Left lung (tissue), 10 donors: Measurements from ENCODE around the gene NKX6-2. TPM values are rescaled to one million over a fixed set of nuclear protein-coding genes. Genes with fewer than 3 reads are reported as not detected.

Experiments used
- ATAC-seq: fragments of 200-7000 bp; cut with Tn5 transposase; one replicate; pipeline ENCODE4 v1.9.1; 2020; ENCODE audit warnings: moderate library complexity
- DNase-seq, 4 donors: peaks; one replicate each; pipeline ENCODE4 v3.0.0-alpha.2; 2013 to 2020
- H3K27ac ChIP-seq, 2 donors: fragments of 200-600 bp; sonication (generic) in 1 of 2; one replicate each; pipeline versions ENCODE4 v1.5.0 to v1.8.0; 2020 to 2021
- H3K27me3 ChIP-seq, 2 donors: fragments of 200-600 bp; sonication (generic) in 1 of 2; one replicate each; pipeline versions ENCODE4 v1.5.0 to v1.8.0; 2020 to 2021
- H3K36me3 ChIP-seq, 2 donors: fragments of 200-600 bp; sonication (generic) in 1 of 2; one replicate each; pipeline versions ENCODE4 v1.5.0 to v1.8.0; 2020 to 2021
- H3K4me1 ChIP-seq, 2 donors: fragments of 200-600 bp; one replicate each; pipeline ENCODE4 v1.8.0; 2021
- H3K4me3 ChIP-seq, 2 donors: fragments of 200-600 bp; sonication (generic) in 1 of 2; one replicate each; pipeline versions ENCODE4 v1.5.0 to v1.8.0; 2020 to 2021; ENCODE audit warnings: mild to moderate bottlenecking in 1 of 2
- H3K9me3 ChIP-seq, 2 donors: fragments of 200-600 bp; sonication (generic) in 1 of 2; one replicate each; pipeline versions ENCODE4 v1.5.0 to v1.8.0; 2020 to 2021
- intact Hi-C, 2 donors: fragments of 100-400 bp; cut with DNase I; formaldehyde crosslinking; loops; one replicate each; pipeline versions ENCODE4 v1.11.2 to v1.14.2; 2022
- polyA plus RNA-seq, 6 donors: library from polyadenylated mRNA; unstranded; fragments of 120-200 nt; gene quantifications; one replicate each; pipeline ENCODE4 v1.2.1, GENCODE V29; 2013; ENCODE audit not compliant: insufficient read length in 6 of 6
- total RNA-seq, 2 donors: library from RNA; stranded (reverse); fragmentation: NEBNext Ultra II Directional; extraction: Animal tissue kit (Norgen Biotek cat#: 25700); gene quantifications; one replicate each; pipeline ENCODE4 v1.2.1, GENCODE V29; 2021
- TF ChIP-seq, protein P1 (sequence below), 2 donors: fragments of 200-600 bp; sonication (generic) in 1 of 2; IDR thresholded peaks; one replicate each; pipeline versions ENCODE4 v1.5.0 to v1.8.0; 2021; ENCODE audit warnings: antibody characterized with exemption in 2 of 2
- donor health status: DM: no; HTN: yes; CAD: no.
- donor health status: DM: no; HTN: no; CAD: no.

NKX6-2 gene
- total and polyA plus RNA-seq, 8 donors, result 4.5 to 6.5 (median 6.1) TPM; not detected in 2

DNA sequence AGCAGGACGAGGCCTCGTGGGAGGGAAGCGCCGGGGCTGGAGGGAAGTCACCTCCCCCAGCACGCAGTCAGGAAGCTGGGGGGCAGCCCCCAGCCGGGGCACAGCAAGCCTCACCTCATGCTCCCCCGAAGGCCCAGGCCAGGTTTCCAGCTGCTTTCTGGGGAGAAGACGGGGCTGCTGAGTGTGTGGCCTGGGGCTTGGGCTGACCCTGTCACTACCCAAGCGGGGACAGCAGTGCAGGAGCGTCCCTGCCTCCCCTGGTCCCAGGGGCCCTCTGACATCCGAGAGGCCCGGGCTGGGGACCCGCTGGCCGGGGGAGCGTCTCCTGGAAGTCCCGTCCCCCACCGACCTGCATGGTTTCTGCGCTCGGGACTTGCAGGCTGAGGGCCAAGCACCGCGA, 19.7 kb upstream of the NKX6-2 start:
- Histone ChIP-seq H3K4me3 (no peak overlapping the region), H3K4me1 (no peaks in the 10 kb centered on the region), H3K27ac (no peak overlapping the region), H3K9me3 (peaks cover 0 to 4% of the 10 kb centered on the region in 2 donors), H3K27me3 (peaks cover 0 to 64% of the 10 kb centered on the region in 2 donors), H3K36me3 (no peaks in the 10 kb centered on the region)
- DNase-seq (peak in 1 of 4 donors; percentile 64), ATAC-seq (no peak)
- intact Hi-C loops, result no loop called here
- TF ChIP-seq, protein P1, sequence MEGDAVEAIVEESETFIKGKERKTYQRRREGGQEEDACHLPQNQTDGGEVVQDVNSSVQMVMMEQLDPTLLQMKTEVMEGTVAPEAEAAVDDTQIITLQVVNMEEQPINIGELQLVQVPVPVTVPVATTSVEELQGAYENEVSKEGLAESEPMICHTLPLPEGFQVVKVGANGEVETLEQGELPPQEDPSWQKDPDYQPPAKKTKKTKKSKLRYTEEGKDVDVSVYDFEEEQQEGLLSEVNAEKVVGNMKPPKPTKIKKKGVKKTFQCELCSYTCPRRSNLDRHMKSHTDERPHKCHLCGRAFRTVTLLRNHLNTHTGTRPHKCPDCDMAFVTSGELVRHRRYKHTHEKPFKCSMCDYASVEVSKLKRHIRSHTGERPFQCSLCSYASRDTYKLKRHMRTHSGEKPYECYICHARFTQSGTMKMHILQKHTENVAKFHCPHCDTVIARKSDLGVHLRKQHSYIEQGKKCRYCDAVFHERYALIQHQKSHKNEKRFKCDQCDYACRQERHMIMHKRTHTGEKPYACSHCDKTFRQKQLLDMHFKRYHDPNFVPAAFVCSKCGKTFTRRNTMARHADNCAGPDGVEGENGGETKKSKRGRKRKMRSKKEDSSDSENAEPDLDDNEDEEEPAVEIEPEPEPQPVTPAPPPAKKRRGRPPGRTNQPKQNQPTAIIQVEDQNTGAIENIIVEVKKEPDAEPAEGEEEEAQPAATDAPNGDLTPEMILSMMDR (IDR thresholded peaks at IDR 0.05), result no peak

DNA sequence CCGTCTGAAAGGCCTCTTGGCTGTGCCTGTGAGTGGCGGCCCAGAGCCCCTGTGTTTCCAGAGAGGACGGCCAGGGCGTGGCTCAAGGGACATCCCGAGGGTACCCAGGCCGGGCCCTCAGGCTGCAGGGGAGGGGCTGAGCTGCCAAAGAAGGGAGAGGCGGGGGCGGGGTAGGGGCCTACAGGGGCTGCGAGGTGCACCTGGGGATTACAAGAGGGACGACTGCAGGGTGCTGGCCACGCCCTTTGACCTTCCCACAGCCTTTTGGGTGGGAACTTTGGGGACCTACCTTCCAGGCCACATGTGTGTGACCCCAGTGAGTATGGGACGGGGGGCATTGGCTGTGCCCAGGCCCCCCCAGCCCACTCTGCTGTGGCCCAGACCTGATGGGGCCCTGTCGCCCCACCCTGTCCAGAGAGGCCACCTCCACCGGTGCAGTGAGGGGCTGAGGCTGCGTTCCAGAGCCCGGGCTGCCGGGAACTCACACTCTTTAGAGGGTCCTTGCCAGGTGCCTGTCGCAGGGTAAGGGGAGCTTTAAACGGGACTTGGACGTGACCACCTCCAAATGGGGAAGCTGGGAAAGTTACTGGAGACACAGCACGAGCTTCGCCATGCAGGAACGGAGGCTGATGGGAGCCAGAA, 19.0 kb upstream of the NKX6-2 start:
- TF ChIP-seq, protein P1 (IDR thresholded peaks at IDR 0.05), result no peak
- ATAC-seq, result no peak
- Histone ChIP-seq H3K27me3 (peaks cover 0 to 57% of the 10 kb centered on the region in 2 donors), H3K4me3 (no peak overlapping the region), H3K27ac (no peak overlapping the region), H3K36me3 (no peaks in the 10 kb centered on the region), H3K9me3 (peaks cover 0 to 4% of the 10 kb centered on the region in 2 donors), H3K4me1 (no peaks in the 10 kb centered on the region)
- intact Hi-C loops, result no loop called here
- DNase-seq, result peak in 1 of 4 donors; percentile 72

DNA sequence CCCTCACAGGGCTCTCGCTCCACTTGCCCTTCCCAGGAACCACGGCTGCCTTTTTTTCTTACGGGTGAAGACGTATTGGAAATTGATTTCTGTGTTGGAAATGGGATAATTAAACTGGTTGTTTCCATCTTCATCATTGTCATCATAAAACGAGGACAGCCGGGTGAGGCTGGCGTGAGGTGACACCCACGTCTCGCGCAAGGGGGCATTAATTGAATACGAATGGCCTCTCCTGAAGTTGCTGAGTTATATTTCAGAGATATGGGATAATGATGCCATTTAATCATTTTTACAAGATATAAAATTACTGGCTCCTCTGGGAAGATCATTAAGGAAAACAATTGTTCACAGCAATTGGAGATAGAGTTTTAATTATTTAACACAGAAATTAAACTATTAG, 18.3 kb upstream of the NKX6-2 start:
- ATAC-seq (no peak), DNase-seq (peak in 1 of 4 donors; percentile 16)
- Histone ChIP-seq H3K9me3 (peaks cover 0 to 4% of the 10 kb centered on the region in 2 donors), H3K4me1 (no peaks in the 10 kb centered on the region), H3K27ac (no peak overlapping the region), H3K27me3 (peaks cover 0 to 51% of the 10 kb centered on the region in 2 donors), H3K4me3 (no peak overlapping the region), H3K36me3 (no peaks in the 10 kb centered on the region)
- intact Hi-C loops, result no loop called here
- TF ChIP-seq, protein P1 (IDR thresholded peaks at IDR 0.05), result no peak

DNA sequence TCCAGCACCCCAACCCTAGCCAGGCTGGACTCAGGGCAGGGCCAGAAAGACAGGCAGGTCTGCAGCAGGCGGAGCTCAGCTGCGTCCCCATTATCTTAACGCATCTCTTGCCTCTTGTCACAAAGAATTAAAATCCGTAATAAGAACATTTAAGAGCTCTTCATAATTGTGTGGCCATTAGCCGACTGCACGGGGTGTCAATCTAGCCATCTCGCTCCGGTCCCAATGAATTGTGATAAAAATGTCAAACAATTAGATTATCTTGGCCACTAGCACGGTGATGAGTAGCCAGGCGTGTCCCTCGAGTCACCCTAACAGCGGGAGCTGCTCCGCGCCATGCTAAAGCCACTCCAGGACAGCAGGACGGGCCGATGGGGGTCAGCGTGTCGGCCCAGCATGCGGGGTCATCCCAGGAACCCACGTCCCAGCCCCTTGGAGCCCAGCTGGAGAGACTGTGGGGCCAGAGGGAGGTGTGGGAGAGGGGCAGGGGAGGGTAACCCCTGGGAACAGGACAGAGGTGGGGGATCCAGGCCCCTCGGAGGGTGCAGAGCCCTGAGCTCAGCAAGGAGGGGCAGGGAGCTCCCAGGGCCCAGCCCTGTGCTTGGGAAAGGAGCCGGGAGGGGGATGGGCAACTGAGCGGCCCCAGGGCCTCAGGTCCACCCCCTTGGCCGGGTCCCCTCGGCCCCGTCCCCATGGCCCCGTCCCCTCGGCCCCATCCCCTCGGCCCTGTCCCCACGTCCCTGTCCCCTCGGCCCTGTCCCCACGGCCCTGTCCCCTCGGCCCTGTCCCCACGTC, 17.7 kb upstream of the NKX6-2 start:
- intact Hi-C loops, result no loop called here
- H3K4me3 ChIP-seq, result no peak overlapping the region
- DNase-seq, result peak in 1 of 4 donors; percentile 48
- TF ChIP-seq, protein P1 (IDR thresholded peaks at IDR 0.05), result no peak
- ATAC-seq, result no peak
- H3K27ac ChIP-seq, result no peak overlapping the region
- peaks cover 0 to 44% of the 10 kb centered on the region in 2 donors for H3K27me3 ChIP-seq
- H3K9me3 ChIP-seq, result peaks cover 0 to 4% of the 10 kb centered on the region in 2 donors
- H3K36me3 ChIP-seq, result no peaks in the 10 kb centered on the region
- H3K4me1 ChIP-seq, result no peaks in the 10 kb centered on the region

DNA sequence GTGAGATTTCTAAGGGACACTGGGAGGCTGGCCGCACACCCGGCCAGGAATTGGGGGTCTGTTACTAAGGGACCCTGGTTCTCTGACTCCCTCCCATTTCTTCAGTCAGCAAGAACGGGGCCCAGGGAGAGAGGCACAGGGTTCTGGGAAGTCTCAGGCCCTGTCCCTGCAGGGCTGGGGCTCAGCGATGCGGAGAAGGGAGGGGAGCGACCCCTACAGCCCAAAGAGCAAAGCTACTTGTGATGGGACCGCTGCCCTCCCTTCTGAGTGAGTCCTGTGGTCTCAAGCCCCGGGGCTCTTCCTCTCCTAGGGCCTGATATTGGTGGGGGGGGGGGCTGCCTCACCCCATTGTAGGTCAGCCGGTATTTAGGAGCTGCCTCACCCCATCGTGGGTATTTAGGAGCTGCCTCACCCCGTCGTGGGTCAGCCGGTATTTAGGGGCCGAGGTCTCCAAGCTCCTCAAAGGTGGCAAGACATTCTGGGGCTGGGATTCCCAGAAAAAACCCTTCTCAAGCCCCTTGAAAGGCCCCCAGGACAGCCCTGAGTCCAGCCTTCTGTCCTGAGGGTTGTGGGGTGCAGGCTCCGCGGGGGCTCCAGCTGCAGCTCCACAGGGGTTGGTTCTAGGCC, 16.9 kb upstream of the NKX6-2 start:
- TF ChIP-seq, protein P1 (IDR thresholded peaks at IDR 0.05), result no peak
- peak in 1 of 4 donors; percentile 27 for DNase-seq
- peaks cover 0 to 4% of the 10 kb centered on the region in 2 donors for H3K9me3 ChIP-seq
- H3K27me3 ChIP-seq, result peaks cover 0 to 36% of the 10 kb centered on the region in 2 donors
- intact Hi-C loops, result no loop called here
- H3K36me3 ChIP-seq, result no peaks in the 10 kb centered on the region
- no peak overlapping the region for H3K27ac ChIP-seq
- ATAC-seq, result no peak
- H3K4me3 ChIP-seq, result no peak overlapping the region
- H3K4me1 ChIP-seq, result no peaks in the 10 kb centered on the region
